Activated naive CD8-positive, alpha-beta T cell treated with anti-CD3 and anti-CD28 coated beads for 36 hours (primary cell): ENCODE data around the gene LSP1. TPM values are rescaled to one million over a fixed set of nuclear protein-coding genes. Genes with fewer than 3 reads are reported as not detected.

Experiments
- DNase-seq: peaks from one replicate; pipeline ENCODE4 v3.0.0; 2021
- H3K27ac Mint-ChIP-seq: one replicate; pipeline ENCODE4 v1.8.0; 2022; ENCODE audit warnings: mild to moderate bottlenecking, moderate library complexity, mixed read lengths
- H3K27me3 Mint-ChIP-seq: one replicate; pipeline ENCODE4 v1.8.0; 2022; ENCODE audit warnings: mild to moderate bottlenecking, mixed read lengths
- H3K36me3 Mint-ChIP-seq: one replicate; pipeline ENCODE4 v1.8.0; 2021; ENCODE audit warnings: mild to moderate bottlenecking, mixed read lengths
- H3K4me1 Mint-ChIP-seq: one replicate; pipeline ENCODE4 v1.8.0; 2021; ENCODE audit warnings: mixed read lengths
- H3K4me3 Mint-ChIP-seq: one replicate; pipeline ENCODE4 v1.8.0; 2022; ENCODE audit warnings: mild to moderate bottlenecking, moderate library complexity, mixed read lengths
- H3K9me3 Mint-ChIP-seq: one replicate; pipeline ENCODE4 v1.8.0; 2022; ENCODE audit warnings: mixed read lengths
- total RNA-seq, 2 experiments: library from RNA; stranded (reverse); gene quantifications; one replicate each; pipeline ENCODE4 v1.2.3, GENCODE V29; 2021

The LSP1 gene
- total RNA-seq, 2 experiments from 2014 or later, result 147 to 148 TPM

GRCh38 chr11:1839204-1839923 is 13.5 kb upstream of the LSP1 start:
- no peaks in the 10 kb centered on the region for H3K27me3 Mint-ChIP-seq
- H3K36me3 Mint-ChIP-seq, result no peaks in the 10 kb centered on the region
- H3K27ac Mint-ChIP-seq, result peak overlapping the region; percentile 42
- H3K4me1 Mint-ChIP-seq, result peaks cover 16% of the 10 kb centered on the region
- H3K9me3 Mint-ChIP-seq, result no peaks in the 10 kb centered on the region
- no peak for DNase-seq
- H3K4me3 Mint-ChIP-seq, result no peak overlapping the region

- Mint-ChIP-seq H3K27me3 (peaks cover 3% of the 10 kb centered on the region), H3K36me3 (no peaks in the 10 kb centered on the region), H3K4me3 (no peak overlapping the region), H3K4me1 (peaks cover 24% of the 10 kb centered on the region), H3K9me3 (no peaks in the 10 kb centered on the region), H3K27ac (peak overlapping the region; percentile 42)
- no peak for DNase-seq
These were observed 12.7 kb upstream of the LSP1 start for GRCh38 chr11:1839924-1840779.

- Mint-ChIP-seq H3K4me3 (no peak overlapping the region), H3K9me3 (no peaks in the 10 kb centered on the region), H3K27ac (no peak overlapping the region), H3K4me1 (peaks cover 32% of the 10 kb centered on the region), H3K36me3 (no peaks in the 10 kb centered on the region), H3K27me3 (peaks cover 4% of the 10 kb centered on the region)
- DNase-seq, result no peak
These were observed 12.0 kb upstream of the LSP1 start for GRCh38 chr11:1840780-1841480.

DNA sequence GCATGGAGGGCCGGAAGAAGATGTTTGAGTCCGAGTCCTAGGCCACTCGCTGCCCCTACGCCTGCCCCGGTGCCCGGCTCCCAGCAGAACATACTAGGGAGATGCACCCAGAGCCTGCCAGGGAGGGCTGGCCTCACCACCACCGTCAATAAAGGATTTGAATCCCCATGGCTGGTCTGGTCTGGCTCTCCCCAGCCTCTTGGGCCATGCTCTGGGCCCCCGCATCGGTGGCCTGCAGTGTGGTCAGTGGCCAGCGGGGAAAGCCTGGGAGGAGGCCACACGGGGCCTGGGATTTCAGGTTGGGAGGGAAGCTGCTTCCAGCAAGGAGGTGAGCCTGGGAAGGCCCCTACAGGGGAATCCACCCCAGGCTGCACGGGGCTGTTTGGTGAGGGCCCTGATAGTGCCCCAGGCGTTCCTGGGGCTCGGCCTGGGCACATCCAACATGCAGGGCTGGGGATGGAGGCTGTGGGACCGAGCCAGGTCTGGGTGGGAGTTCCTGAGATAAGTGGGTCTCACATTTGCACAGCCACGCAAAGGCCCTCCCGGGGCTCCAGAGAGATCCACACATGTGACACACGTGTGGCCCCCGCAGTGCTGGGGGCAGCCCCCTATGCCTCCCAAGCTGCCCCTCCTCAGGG is 11.3 kb upstream of the LSP1 start:
- no peak for DNase-seq
- no peaks in the 10 kb centered on the region for H3K36me3 Mint-ChIP-seq
- peaks cover 36% of the 10 kb centered on the region for H3K4me1 Mint-ChIP-seq
- no peak overlapping the region for H3K4me3 Mint-ChIP-seq
- no peak overlapping the region for H3K27ac Mint-ChIP-seq
- H3K27me3 Mint-ChIP-seq, result peaks cover 7% of the 10 kb centered on the region
- H3K9me3 Mint-ChIP-seq, result no peaks in the 10 kb centered on the region

DNA sequence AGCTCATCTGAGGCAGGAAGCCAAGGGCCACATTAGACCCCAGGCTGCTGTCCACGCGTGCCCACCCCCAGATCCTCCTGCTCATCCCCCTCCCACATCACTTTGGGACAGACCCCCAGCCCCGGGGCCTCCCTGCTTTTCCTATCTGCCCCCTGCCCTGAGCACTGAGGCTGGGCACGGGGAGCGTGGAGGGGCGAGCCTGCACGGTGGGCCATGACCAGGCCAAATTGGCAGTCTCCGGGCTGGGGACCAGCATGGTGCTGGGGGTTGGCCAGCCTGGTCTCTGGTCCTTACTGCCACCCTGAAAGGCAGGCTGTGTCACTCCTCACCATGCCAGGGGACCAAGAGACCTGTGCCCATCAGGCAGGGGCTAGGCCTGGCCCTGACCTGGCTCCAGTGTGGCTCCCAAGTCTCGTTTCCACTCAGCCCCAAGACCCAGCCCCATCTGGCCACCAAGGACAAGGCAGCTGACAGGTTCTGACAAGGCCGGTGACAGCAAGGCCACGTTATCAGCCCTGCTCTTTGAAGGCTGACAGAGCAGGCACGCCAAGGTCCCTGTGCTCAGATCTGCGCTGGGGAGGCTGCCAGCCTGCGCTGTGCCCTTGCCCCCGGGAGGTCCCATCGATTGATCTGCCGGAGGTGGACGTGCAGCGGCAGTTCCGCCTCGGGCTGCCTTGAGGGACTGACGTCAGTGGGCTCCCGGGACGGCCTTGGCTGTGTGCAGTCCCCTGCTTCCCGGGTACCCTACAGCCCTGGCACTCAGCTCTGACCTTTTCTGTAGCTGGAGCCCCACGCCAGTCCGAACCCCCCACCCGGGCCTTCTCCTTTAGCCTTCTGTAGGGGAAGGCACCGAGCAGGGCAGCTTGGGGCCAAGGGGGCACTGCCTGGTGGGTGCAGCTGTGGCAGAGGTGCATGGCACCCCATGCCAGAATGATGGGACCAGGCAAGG is 10.5 kb upstream of the LSP1 start:
- Mint-ChIP-seq H3K4me1 (peaks cover 39% of the 10 kb centered on the region), H3K27ac (no peak overlapping the region)
- DNase-seq, result no peak

DNA sequence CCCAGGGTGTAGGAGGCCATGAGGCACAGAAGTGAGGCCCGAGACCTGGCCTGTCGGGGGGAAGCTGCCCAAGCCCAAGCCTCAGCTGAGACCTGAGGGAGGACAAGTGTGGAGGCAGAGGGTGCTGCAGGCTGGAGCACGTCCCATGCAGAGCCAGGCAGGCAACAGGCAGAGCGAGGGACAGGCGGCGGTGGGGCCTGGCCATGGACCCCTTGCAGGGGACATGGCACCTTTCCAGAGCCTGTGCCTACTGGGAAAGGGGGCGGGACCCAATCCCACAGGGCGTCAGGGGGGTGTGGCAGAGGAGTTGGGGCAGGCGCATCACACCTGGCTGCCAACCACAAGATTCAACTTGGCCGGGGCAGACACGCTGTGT is 9.8 kb upstream of the LSP1 start:
- Mint-ChIP-seq H3K4me1 (peaks cover 39% of the 10 kb centered on the region), H3K27me3 (peaks cover 8% of the 10 kb centered on the region), H3K36me3 (no peaks in the 10 kb centered on the region), H3K4me3 (no peak overlapping the region), H3K9me3 (no peaks in the 10 kb centered on the region), H3K27ac (no peak overlapping the region)
- DNase-seq, result no peak

More for the DNA sequence above, 10.5 kb upstream of the LSP1 start:
- Mint-ChIP-seq H3K9me3 (no peaks in the 10 kb centered on the region), H3K36me3 (no peaks in the 10 kb centered on the region), H3K4me3 (no peak overlapping the region), H3K27me3 (peaks cover 8% of the 10 kb centered on the region)

DNA sequence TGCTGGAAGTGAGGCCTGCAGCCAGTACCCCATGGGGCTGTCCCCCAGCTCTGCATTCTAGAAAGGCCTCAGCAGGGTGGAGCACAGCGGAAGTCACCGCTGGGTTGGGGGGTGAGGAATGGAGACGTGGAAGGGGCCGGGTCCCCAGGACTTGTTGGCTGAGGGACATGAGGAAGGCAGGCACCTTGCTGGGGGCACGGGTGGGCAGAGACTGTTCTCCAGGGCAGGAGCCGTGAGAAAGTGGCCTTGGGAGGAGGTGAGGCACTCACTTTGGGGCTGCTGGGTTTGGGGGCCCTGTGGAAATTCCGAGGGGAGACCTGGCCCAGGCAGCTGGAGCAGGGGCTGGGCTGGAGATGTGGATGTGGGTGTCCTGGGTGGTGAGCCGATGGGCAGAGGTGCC is 9.1 kb upstream of the LSP1 start:
- Mint-ChIP-seq H3K4me1 (peaks cover 44% of the 10 kb centered on the region), H3K9me3 (no peaks in the 10 kb centered on the region), H3K4me3 (no peak overlapping the region), H3K27ac (peak overlapping the region; percentile 52), H3K27me3 (peaks cover 8% of the 10 kb centered on the region), H3K36me3 (no peaks in the 10 kb centered on the region)
- no peak for DNase-seq

- H3K4me3 Mint-ChIP-seq, result peak overlapping the region; percentile 66
These were observed 8.4 kb upstream of the LSP1 start for GRCh38 chr11:1844221-1845094.

DNA sequence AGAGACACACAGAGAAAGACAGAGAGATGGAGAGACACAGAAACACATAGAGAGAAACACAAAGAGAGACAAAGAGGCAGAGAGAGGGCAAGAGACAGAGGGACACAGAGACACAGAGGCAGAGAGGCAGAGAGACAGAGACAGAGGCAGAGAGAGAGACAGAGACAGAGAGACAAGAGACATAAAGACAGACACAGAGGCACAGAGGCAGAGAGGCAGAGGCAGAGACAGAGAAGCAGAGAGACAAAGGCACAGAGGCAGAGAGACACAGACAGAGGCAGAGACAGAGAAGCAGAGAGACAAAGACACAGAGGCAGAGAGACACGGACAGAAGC is 7.8 kb upstream of the LSP1 start:
- H3K27ac Mint-ChIP-seq, result peak overlapping the region; percentile 60
- no peaks in the 10 kb centered on the region for H3K9me3 Mint-ChIP-seq
- DNase-seq, result no peak
- H3K27me3 Mint-ChIP-seq, result peaks cover 8% of the 10 kb centered on the region
- H3K36me3 Mint-ChIP-seq, result no peaks in the 10 kb centered on the region
- peaks cover 52% of the 10 kb centered on the region for H3K4me1 Mint-ChIP-seq
- peak overlapping the region; percentile 66 for H3K4me3 Mint-ChIP-seq

More at GRCh38 chr11:1844221-1845094, 8.4 kb upstream of the LSP1 start:
- Mint-ChIP-seq H3K9me3 (no peaks in the 10 kb centered on the region), H3K27me3 (peaks cover 8% of the 10 kb centered on the region), H3K36me3 (no peaks in the 10 kb centered on the region), H3K27ac (peak overlapping the region; percentile 60), H3K4me1 (peaks cover 51% of the 10 kb centered on the region)
- DNase-seq, result peak; percentile 53

GRCh38 chr11:1845561-1846452 is 7.1 kb upstream of the LSP1 start:
- Mint-ChIP-seq H3K9me3 (no peaks in the 10 kb centered on the region), H3K36me3 (no peaks in the 10 kb centered on the region), H3K4me1 (peaks cover 60% of the 10 kb centered on the region), H3K27me3 (peaks cover 8% of the 10 kb centered on the region), H3K27ac (no peak overlapping the region), H3K4me3 (peak overlapping the region; percentile 66)
- no peak for DNase-seq

DNA sequence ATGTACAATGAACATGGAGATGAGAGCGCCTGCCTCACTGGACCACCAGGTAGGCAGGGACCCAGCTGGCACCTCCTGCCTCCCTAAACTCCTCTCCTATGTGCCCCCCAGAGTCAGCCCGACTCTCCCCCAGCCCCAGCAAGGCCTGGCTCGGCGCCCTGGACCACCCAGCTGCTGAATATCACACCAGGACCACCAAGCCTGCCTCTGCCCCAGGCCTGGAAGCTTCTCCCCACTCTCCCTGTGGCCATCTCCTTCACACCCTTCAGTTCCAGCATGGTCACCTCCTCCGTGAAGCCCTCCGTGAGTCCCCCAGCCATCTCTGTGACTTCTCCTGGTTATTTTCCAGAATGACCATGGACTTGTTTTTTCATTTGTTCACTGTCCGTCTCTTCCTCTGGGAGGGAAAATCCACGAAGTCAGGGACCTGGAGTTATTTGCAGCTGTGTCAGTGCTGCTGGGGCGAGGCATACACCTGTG is 6.4 kb upstream of the LSP1 start:
- H3K4me3 Mint-ChIP-seq, result no peak overlapping the region

GRCh38 chr11:1847006-1847735 is 5.7 kb upstream of the LSP1 start:
- Mint-ChIP-seq H3K9me3 (no peaks in the 10 kb centered on the region), H3K27me3 (peaks cover 8% of the 10 kb centered on the region), H3K4me3 (no peak overlapping the region), H3K27ac (no peak overlapping the region), H3K4me1 (peaks cover 70% of the 10 kb centered on the region), H3K36me3 (no peaks in the 10 kb centered on the region)
- DNase-seq, result no peak

More for the DNA sequence above, 6.4 kb upstream of the LSP1 start:
- no peaks in the 10 kb centered on the region for H3K9me3 Mint-ChIP-seq
- no peak for DNase-seq
- H3K27me3 Mint-ChIP-seq, result peaks cover 8% of the 10 kb centered on the region
- no peaks in the 10 kb centered on the region for H3K36me3 Mint-ChIP-seq
- peaks cover 66% of the 10 kb centered on the region for H3K4me1 Mint-ChIP-seq
- no peak overlapping the region for H3K27ac Mint-ChIP-seq
